ENCODE results near the gene BICC1.

BICC1 gene

DNA sequence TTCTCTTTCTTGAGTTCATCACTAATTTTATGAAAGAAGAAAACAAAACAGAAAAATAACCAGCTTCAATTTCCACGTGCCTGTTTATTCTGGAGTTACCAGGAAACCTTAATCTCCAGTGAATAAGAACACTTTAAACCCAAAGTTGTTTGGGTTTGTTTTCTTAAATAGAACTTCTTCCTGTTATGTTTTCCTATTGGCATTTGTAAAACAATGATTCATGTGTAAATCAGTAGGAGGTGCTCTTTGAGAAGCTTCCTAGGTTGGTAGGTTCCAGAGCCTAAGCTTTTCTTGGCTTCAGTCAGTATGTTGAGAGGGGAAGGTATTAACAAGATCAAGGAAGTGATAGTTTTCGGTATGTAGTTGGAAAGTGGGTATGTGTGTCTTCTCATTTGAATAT is 119.0 kb downstream of the BICC1 start:
- TF ChIP-seq SIN3A (IDR thresholded peaks at IDR 0.05; ENCODE audit: borderline replicate concordance, insufficient read depth, low read length) (no peak), TAF1 (IDR thresholded peaks at IDR 0.05; ENCODE audit: borderline replicate concordance, insufficient read depth, low read length) (no peak), FOXP2 (optimal IDR thresholded peaks at IDR 0.05; ENCODE audit: borderline replicate concordance, extremely low read depth, extremely low read length, insufficient read depth) (no peak), POLR2AphosphoS5 (IDR thresholded peaks at IDR 0.05; ENCODE audit: low read depth, low read length) (no peak)
- TF ChIP-seq, protein P1, sequence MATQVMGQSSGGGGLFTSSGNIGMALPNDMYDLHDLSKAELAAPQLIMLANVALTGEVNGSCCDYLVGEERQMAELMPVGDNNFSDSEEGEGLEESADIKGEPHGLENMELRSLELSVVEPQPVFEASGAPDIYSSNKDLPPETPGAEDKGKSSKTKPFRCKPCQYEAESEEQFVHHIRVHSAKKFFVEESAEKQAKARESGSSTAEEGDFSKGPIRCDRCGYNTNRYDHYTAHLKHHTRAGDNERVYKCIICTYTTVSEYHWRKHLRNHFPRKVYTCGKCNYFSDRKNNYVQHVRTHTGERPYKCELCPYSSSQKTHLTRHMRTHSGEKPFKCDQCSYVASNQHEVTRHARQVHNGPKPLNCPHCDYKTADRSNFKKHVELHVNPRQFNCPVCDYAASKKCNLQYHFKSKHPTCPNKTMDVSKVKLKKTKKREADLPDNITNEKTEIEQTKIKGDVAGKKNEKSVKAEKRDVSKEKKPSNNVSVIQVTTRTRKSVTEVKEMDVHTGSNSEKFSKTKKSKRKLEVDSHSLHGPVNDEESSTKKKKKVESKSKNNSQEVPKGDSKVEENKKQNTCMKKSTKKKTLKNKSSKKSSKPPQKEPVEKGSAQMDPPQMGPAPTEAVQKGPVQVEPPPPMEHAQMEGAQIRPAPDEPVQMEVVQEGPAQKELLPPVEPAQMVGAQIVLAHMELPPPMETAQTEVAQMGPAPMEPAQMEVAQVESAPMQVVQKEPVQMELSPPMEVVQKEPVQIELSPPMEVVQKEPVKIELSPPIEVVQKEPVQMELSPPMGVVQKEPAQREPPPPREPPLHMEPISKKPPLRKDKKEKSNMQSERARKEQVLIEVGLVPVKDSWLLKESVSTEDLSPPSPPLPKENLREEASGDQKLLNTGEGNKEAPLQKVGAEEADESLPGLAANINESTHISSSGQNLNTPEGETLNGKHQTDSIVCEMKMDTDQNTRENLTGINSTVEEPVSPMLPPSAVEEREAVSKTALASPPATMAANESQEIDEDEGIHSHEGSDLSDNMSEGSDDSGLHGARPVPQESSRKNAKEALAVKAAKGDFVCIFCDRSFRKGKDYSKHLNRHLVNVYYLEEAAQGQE (IDR thresholded peaks at IDR 0.05; ENCODE audit: insufficient read depth in 1 of 2, low read depth in 2 of 2, low read length in 2 of 2), result no peak

GRCh38 chr10:58632216-58632615 is 119.5 kb downstream of the BICC1 start:
- TF ChIP-seq FOXP2 (optimal IDR thresholded peaks at IDR 0.05; ENCODE audit: borderline replicate concordance, extremely low read depth, extremely low read length, insufficient read depth), result no peak
- TF ChIP-seq POLR2AphosphoS5 (IDR thresholded peaks at IDR 0.05; ENCODE audit: low read depth, low read length), result no peak
- TF ChIP-seq SIN3A (IDR thresholded peaks at IDR 0.05; ENCODE audit: borderline replicate concordance, insufficient read depth, low read length), result no peak
- TF ChIP-seq, protein P1 (IDR thresholded peaks at IDR 0.05; ENCODE audit: insufficient read depth in 1 of 2, low read depth in 2 of 2, low read length in 2 of 2), result no peak
- no peak for TF ChIP-seq TAF1 (IDR thresholded peaks at IDR 0.05; ENCODE audit: borderline replicate concordance, insufficient read depth, low read length)

GRCh38 chr10:58637352-58637751 is 124.7 kb downstream of the BICC1 start:
- TF ChIP-seq TAF1 (IDR thresholded peaks at IDR 0.05; ENCODE audit: borderline replicate concordance, insufficient read depth, low read length), result no peak
- no peak for TF ChIP-seq POLR2AphosphoS5 (IDR thresholded peaks at IDR 0.05; ENCODE audit: low read depth, low read length)
- TF ChIP-seq SIN3A (IDR thresholded peaks at IDR 0.05; ENCODE audit: borderline replicate concordance, insufficient read depth, low read length), result no peak
- TF ChIP-seq, protein P1 (IDR thresholded peaks at IDR 0.05; ENCODE audit: insufficient read depth in 1 of 2, low read depth in 2 of 2, low read length in 2 of 2), result no peak

GRCh38 chr10:58638388-58638787 is 125.7 kb downstream of the BICC1 start:
- TF ChIP-seq TAF1 (IDR thresholded peaks at IDR 0.05; ENCODE audit: borderline replicate concordance, insufficient read depth, low read length) (no peak), SIN3A (IDR thresholded peaks at IDR 0.05; ENCODE audit: borderline replicate concordance, insufficient read depth, low read length) (no peak), POLR2AphosphoS5 (IDR thresholded peaks at IDR 0.05; ENCODE audit: low read depth, low read length) (no peak), FOXP2 (optimal IDR thresholded peaks at IDR 0.05; ENCODE audit: borderline replicate concordance, extremely low read depth, extremely low read length, insufficient read depth) (no peak)
- TF ChIP-seq, protein P1 (IDR thresholded peaks at IDR 0.05; ENCODE audit: insufficient read depth in 1 of 2, low read depth in 2 of 2, low read length in 2 of 2), result no peak

DNA sequence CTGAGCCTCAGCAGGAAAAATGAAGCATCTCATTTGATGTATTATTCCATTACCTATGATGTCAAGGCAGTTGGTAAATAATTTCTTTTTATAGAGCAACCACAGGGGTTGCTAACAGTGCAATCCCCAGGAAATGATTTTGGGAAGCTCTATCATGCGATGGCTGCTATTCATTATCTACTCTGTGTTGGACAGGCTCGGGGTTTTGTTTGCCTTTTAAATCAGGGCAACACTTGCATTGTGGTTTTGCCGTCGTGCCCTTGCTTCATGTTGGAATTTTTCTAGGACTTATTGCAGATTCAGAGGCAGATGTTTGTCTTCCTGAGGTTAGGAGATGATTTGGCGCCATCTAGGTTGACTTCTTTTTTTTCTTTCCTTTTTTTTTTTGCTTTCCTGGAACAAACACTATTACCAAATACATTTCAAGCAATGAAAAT is 128.4 kb downstream of the BICC1 start:
- TF ChIP-seq TAF1 (IDR thresholded peaks at IDR 0.05; ENCODE audit: borderline replicate concordance, insufficient read depth, low read length), result no peak
- no peak for TF ChIP-seq SIN3A (IDR thresholded peaks at IDR 0.05; ENCODE audit: borderline replicate concordance, insufficient read depth, low read length)
- no peak for TF ChIP-seq POLR2AphosphoS5 (IDR thresholded peaks at IDR 0.05; ENCODE audit: low read depth, low read length)
- TF ChIP-seq FOXP2 (optimal IDR thresholded peaks at IDR 0.05; ENCODE audit: borderline replicate concordance, extremely low read depth, extremely low read length, insufficient read depth), result no peak
- TF ChIP-seq, protein P1 (IDR thresholded peaks at IDR 0.05; ENCODE audit: insufficient read depth in 1 of 2, low read depth in 2 of 2, low read length in 2 of 2), result no peak
